ENCODE results near the gene GNB1. TPM values are rescaled to one million over a fixed set of nuclear protein-coding genes. Genes with fewer than 3 reads are reported as not detected.

Gene GNB1
- total RNA-seq, 1 donor, result 88.7 TPM

Other genes with a start within 250 kb of the GNB1 start
- 5.3 and 5.8 TPM in 2 replicates for gene CDK11B, start 232.1 kb downstream of the GNB1 start, total RNA-seq
- 33.0 and 38.4 TPM in 2 replicates for gene SLC35E2B, start 198.3 kb downstream of the GNB1 start, total RNA-seq
- gene CDK11A, start 166.7 kb downstream of the GNB1 start, total RNA-seq, result 19.4 and 22.1 TPM in 2 replicates
- 43.9 and 45.6 TPM in 2 replicates for gene NADK, start 112.6 kb downstream of the GNB1 start, total RNA-seq
- gene CALML6, start 24.2 kb upstream of the GNB1 start, total RNA-seq, result 0.29 and 0.36 TPM in 2 replicates
- not detected in 2 replicates for gene TMEM52, start 28.2 kb upstream of the GNB1 start, total RNA-seq
- gene CFAP74, start 112.7 kb upstream of the GNB1 start, total RNA-seq, result not detected in 2 replicates
- gene GABRD, start 128.3 kb upstream of the GNB1 start, total RNA-seq, result not detected in 2 replicates
- gene PRKCZ, start 159.3 kb upstream of the GNB1 start, total RNA-seq, result 0.29 and 0.72 TPM in 2 replicates